T-helper 1 cell treated with Interleukin-12 subunit alpha and Interleukin-12 subunit beta and Interleukin-4 antibody, amounts not matched to agents 30 μg/mL and 1 μg/mL, for 36 hours (primary cell): ENCODE results near the gene CDH5.

Source experiments
- H3K27ac Mint-ChIP-seq: one replicate; pipeline ENCODE4 v1.8.0; 2021; ENCODE audit warnings: mild to moderate bottlenecking, mixed read lengths
- H3K27me3 Mint-ChIP-seq: one replicate; pipeline ENCODE4 v1.8.0; 2021; ENCODE audit warnings: low read depth, mixed read lengths
- H3K36me3 Mint-ChIP-seq: one replicate; pipeline ENCODE4 v1.8.0; 2021; ENCODE audit warnings: low read depth, mixed read lengths
- H3K4me1 Mint-ChIP-seq: one replicate; pipeline ENCODE4 v1.8.0; 2021; ENCODE audit warnings: low read depth, mixed read lengths
- H3K4me3 Mint-ChIP-seq: one replicate; pipeline ENCODE4 v1.8.0; 2021; ENCODE audit warnings: mild to moderate bottlenecking, moderate library complexity, mixed read lengths
- H3K9me3 Mint-ChIP-seq: one replicate; pipeline ENCODE4 v1.8.0; 2021; ENCODE audit warnings: mixed read lengths

CDH5 gene

GRCh38 chr16:66402591-66403230 lies 36.2 kb downstream of the CDH5 start:
- Mint-ChIP-seq H3K36me3 (no peaks in the 10 kb centered on the region), H3K27ac (no peak overlapping the region), H3K4me3 (no peak overlapping the region), H3K4me1 (peaks cover 5% of the 10 kb centered on the region), H3K27me3 (peaks cover 31% of the 10 kb centered on the region), H3K9me3 (no peaks in the 10 kb centered on the region)

GRCh38 chr16:66403531-66404145 lies 37.1 kb downstream of the CDH5 start:
- no peaks in the 10 kb centered on the region for H3K9me3 Mint-ChIP-seq
- H3K36me3 Mint-ChIP-seq, result no peaks in the 10 kb centered on the region
- H3K27me3 Mint-ChIP-seq, result peaks cover 27% of the 10 kb centered on the region
- no peak overlapping the region for H3K4me3 Mint-ChIP-seq
- H3K4me1 Mint-ChIP-seq, result peaks cover 10% of the 10 kb centered on the region
- H3K27ac Mint-ChIP-seq, result no peak overlapping the region

GRCh38 chr16:66405057-66405783 lies 38.7 kb downstream of the CDH5 start:
- H3K4me3 Mint-ChIP-seq, result no peak overlapping the region
- H3K4me1 Mint-ChIP-seq, result peaks cover 19% of the 10 kb centered on the region
- no peaks in the 10 kb centered on the region for H3K9me3 Mint-ChIP-seq
- H3K36me3 Mint-ChIP-seq, result peaks cover 7% of the 10 kb centered on the region
- H3K27ac Mint-ChIP-seq, result no peak overlapping the region
- peaks cover 25% of the 10 kb centered on the region for H3K27me3 Mint-ChIP-seq

GRCh38 chr16:66406534-66407221 lies 40.2 kb downstream of the CDH5 start:
- H3K27ac Mint-ChIP-seq, result peak overlapping the region; percentile 27
- H3K27me3 Mint-ChIP-seq, result peaks cover 32% of the 10 kb centered on the region
- H3K4me3 Mint-ChIP-seq, result peak overlapping the region; percentile 82
- peaks cover 11% of the 10 kb centered on the region for H3K36me3 Mint-ChIP-seq
- H3K9me3 Mint-ChIP-seq, result peaks cover 8% of the 10 kb centered on the region
- peaks cover 19% of the 10 kb centered on the region for H3K4me1 Mint-ChIP-seq

- H3K27me3 Mint-ChIP-seq, result peaks cover 34% of the 10 kb centered on the region
- H3K4me3 Mint-ChIP-seq, result peak overlapping the region; percentile 91
- peak overlapping the region; percentile 94 for H3K27ac Mint-ChIP-seq
- H3K9me3 Mint-ChIP-seq, result peaks cover 19% of the 10 kb centered on the region
- peaks cover 16% of the 10 kb centered on the region for H3K36me3 Mint-ChIP-seq
- peaks cover 19% of the 10 kb centered on the region for H3K4me1 Mint-ChIP-seq
These were observed 41.9 kb downstream of the CDH5 start for GRCh38 chr16:66408163-66409048.

- H3K27me3 Mint-ChIP-seq, result peaks cover 28% of the 10 kb centered on the region
- peaks cover 16% of the 10 kb centered on the region for H3K36me3 Mint-ChIP-seq
- H3K27ac Mint-ChIP-seq, result no peak overlapping the region
- H3K4me1 Mint-ChIP-seq, result peaks cover 19% of the 10 kb centered on the region
- H3K9me3 Mint-ChIP-seq, result peaks cover 19% of the 10 kb centered on the region
- peak overlapping the region; percentile 91 for H3K4me3 Mint-ChIP-seq
These were observed 42.7 kb downstream of the CDH5 start for GRCh38 chr16:66409156-66409555.

GRCh38 chr16:66412182-66412581 lies 45.7 kb downstream of the CDH5 start:
- Mint-ChIP-seq H3K36me3 (peaks cover 21% of the 10 kb centered on the region), H3K27ac (no peak overlapping the region), H3K4me1 (peaks cover 26% of the 10 kb centered on the region), H3K9me3 (peaks cover 23% of the 10 kb centered on the region), H3K27me3 (peaks cover 10% of the 10 kb centered on the region), H3K4me3 (no peak overlapping the region)

GRCh38 chr16:66414891-66415290 lies 48.4 kb downstream of the CDH5 start:
- H3K4me1 Mint-ChIP-seq, result peaks cover 26% of the 10 kb centered on the region
- peaks cover 23% of the 10 kb centered on the region for H3K9me3 Mint-ChIP-seq
- H3K27ac Mint-ChIP-seq, result no peak overlapping the region
- H3K36me3 Mint-ChIP-seq, result peaks cover 16% of the 10 kb centered on the region
- no peak overlapping the region for H3K4me3 Mint-ChIP-seq
- H3K27me3 Mint-ChIP-seq, result peaks cover 10% of the 10 kb centered on the region

GRCh38 chr16:66416136-66416535 lies 49.6 kb downstream of the CDH5 start:
- H3K4me3 Mint-ChIP-seq, result no peak overlapping the region
- H3K27me3 Mint-ChIP-seq, result peaks cover 17% of the 10 kb centered on the region
- H3K4me1 Mint-ChIP-seq, result peaks cover 26% of the 10 kb centered on the region
- H3K27ac Mint-ChIP-seq, result peak overlapping the region; percentile 38
- peaks cover 12% of the 10 kb centered on the region for H3K36me3 Mint-ChIP-seq
- peaks cover 21% of the 10 kb centered on the region for H3K9me3 Mint-ChIP-seq

GRCh38 chr16:66416939-66417700 lies 50.6 kb downstream of the CDH5 start:
- Mint-ChIP-seq H3K4me3 (no peak overlapping the region), H3K27me3 (peaks cover 19% of the 10 kb centered on the region), H3K36me3 (peaks cover 9% of the 10 kb centered on the region), H3K4me1 (peaks cover 26% of the 10 kb centered on the region), H3K27ac (peak overlapping the region; percentile 83), H3K9me3 (peaks cover 14% of the 10 kb centered on the region)

GRCh38 chr16:66418165-66418962 lies 51.9 kb downstream of the CDH5 start:
- Mint-ChIP-seq H3K4me3 (peak overlapping the region; percentile 36), H3K9me3 (peaks cover 4% of the 10 kb centered on the region), H3K36me3 (peaks cover 6% of the 10 kb centered on the region)

GRCh38 chr16:66419527-66419926 lies 53.0 kb downstream of the CDH5 start:
- H3K4me3 Mint-ChIP-seq, result no peak overlapping the region
- no peak overlapping the region for H3K27ac Mint-ChIP-seq
- H3K27me3 Mint-ChIP-seq, result peaks cover 39% of the 10 kb centered on the region
- peaks cover 26% of the 10 kb centered on the region for H3K4me1 Mint-ChIP-seq
- H3K36me3 Mint-ChIP-seq, result peaks cover 6% of the 10 kb centered on the region
- H3K9me3 Mint-ChIP-seq, result peaks cover 4% of the 10 kb centered on the region

More at GRCh38 chr16:66418165-66418962, 51.9 kb downstream of the CDH5 start:
- H3K27me3 Mint-ChIP-seq, result peaks cover 29% of the 10 kb centered on the region
- H3K27ac Mint-ChIP-seq, result peak overlapping the region; percentile 83
- peaks cover 26% of the 10 kb centered on the region for H3K4me1 Mint-ChIP-seq
